ENCODE results near the gene GRIN3B.
A peak's percentile ranks its signal among the peaks of the same experiment; 100 is the strongest.

Gene GRIN3B

GRCh38 chr19:966485-967088, 33.6 kb upstream of the GRIN3B start:
- no peak for DNase-seq

DNA sequence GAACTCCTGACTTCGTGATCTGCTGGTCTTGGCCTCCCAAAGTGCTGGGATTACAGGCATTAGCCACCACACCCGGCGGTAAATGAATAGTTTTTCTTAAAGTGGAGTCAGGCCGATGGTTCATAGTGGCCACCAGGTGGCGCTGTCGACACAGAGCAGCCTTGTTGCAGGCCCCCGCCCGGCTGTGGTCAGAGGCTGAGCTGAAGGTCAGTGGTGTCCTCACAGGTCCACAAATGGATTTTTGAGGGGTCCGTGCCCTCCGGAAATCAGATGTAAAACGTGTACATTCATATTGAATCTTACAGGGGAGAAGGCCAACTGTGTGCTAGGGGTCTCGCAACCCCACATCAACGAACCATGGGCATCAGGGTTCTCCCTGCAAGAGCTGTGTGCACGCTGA, 29.5 kb upstream of the GRIN3B start:
- no peak for DNase-seq

DNA sequence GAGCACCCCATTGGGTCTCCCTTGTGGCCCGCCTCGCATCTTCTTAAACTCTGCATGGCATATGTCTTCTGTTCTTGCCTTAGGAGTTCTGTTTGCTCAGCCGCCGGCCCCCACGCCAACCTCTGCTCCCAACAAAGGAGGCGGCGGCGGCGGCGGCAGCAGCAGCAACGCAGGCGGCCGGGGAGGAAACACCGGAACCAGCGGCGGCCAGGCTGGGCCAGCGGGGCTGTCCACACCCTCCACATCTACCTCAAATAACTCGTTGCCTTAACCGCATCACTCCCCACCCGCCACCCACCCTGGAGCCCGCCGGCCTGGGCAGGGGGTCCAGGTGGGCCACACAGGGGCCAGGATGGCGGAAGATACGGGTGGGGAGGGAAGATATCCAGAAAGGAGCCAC, 28.4 kb upstream of the GRIN3B start:
- DNase-seq, result no peak

- no peak for DNase-seq
Observed at GRCh38 chr19:972281-972680, 27.9 kb upstream of the GRIN3B start.

DNA sequence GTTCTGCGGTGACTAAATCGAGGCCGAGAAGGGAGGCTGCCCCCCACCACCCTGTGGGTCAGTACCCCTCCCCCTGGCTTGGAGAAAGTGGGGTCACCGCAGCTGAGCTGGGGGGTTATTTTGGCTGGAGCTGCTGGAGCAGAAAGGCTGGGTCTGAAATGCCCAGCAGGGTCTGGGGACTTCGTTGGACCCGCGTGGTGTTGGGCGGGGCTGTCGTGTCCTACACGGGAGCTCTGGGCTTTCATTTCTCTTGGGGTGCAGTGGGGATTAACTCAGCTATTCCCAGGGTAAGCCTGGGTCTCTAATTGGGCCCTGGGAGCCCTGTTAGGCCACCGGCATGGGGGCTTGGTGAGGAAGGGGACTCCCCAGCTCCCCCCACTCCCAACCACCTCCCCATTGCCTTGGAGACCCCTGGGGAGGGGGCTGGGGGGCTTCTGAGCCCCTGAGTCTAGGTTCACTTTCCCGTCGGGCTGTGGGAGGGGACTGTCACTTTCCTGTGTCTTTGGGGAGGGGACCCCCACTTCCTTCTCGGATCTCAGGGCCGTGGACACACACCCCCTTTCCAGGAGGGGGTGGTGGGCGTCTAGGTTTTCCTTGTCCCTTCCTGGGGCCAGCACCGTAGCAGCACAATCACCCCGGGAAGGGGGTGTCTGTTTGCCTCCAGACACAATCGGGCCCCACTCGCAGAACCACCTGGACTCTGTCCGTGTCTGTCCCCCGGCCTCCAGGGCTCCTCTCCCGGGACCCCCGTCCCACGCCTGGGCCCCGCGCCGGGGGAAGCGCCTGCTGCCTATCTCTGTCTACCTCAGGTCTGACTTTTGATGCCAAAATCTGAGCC, 26.3 kb upstream of the GRIN3B start:
- no peak for DNase-seq

DNA sequence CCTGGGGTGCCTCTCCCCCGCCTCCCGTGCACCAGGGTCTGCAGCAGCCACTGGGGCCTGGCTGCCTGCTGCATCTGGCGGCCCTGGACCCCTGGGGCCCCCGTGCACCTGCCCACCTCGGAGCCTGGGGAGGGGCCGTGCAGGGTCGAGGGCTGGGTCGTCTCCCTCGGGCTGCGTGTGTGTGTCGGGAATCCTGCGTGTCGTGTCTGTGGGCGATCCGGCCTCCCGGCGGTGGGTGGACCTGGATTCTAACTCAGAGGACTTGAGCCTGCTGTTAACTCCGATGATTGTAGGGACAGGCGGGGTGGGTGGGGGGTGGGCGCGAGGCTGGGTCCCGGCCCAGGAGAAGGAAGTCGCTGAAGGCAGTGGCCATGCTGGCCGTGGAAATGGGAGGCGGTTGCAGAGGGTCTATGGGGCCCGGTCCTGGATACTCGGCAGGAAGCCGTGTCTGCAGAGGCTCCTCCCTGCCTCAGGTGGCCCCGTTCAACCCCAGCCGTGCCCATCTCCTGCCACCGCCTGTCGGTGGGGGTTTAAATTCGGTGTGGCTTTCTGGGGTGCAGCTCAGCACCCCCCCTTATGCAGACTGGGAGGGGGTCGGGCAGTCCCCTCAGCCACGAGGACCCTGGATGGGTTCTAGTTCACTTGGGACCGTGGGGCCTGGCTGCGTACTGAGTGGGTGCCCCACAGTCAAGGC, 25.5 kb upstream of the GRIN3B start:
- no peak for DNase-seq

- DNase-seq, result no peak
Observed at GRCh38 chr19:976476-976875, 23.7 kb upstream of the GRIN3B start.

- no peak for DNase-seq
Observed at GRCh38 chr19:977058-977464, 23.2 kb upstream of the GRIN3B start.

DNA sequence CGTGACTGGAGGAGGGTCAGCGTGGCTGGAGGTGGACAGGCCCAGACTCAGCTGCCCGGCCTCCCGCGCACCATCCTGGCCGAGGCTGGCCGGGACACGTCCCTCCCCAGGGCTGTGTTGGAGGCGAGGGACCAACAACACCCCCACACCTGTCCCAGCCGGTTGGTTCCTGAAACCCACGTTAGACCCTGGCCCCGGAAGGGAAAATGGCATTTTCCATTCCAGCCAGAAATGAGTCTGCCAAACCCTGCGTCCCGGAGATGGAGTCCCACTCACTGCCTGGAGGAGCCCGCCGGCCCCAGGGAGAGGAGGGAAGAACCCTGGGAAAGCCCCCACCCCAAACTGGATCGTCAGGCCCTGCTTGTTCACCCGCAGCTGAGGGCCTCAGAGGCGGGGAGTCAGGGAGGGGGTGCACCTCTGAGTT, 20.9 kb upstream of the GRIN3B start:
- DNase-seq, result no peak

DNA sequence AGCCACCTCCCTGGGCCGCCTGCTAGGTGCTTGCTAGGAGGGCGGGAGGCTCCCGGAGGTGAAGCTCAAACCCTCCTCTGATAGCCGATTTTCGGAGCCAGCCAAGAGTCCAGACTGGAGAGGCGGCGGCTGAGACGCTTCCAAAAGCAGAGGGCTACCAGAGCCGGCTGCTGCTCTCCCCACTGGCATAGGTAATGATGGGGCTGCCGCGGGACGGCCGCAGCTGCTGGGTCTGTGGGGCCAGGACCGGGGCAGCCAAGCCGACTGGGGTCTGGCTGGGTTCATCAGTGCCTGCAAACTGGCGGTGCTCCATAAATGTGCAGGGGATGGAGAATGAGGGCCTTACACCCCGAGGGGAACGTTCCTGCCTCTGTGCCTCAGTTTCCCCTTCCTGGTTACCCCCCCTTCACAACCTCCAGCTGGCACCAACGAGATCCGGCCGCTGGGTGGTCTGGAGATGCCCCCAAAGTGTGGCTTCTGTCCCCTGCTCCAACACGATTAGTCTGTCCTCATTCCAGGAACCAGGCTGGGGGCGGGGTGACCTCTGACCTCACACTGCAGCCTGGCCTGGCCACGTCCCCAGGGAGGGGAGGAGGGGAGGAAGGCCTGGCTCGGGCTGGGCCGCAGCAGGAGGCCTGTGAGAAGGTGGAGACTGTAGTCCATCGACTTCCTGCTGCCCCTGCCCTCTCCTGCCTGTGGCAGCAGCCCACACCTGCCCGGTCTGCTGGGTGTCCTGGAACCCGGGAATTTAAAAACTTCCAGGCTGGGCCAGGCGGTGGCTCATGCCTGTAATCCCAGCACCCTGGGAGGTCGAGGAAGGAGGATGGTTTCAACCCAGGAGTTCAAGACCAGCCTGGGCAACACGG, 19.9 kb upstream of the GRIN3B start:
- no peak for DNase-seq

GRCh38 chr19:982567-983170, 17.6 kb upstream of the GRIN3B start:
- peak; percentile 69 for DNase-seq

- peak; percentile 88 for DNase-seq
Observed at GRCh38 chr19:984165-984967, 15.9 kb upstream of the GRIN3B start, which contains the start of gene WDR18. TSS of gene WDR18 (plus strand) at chr19:984345. CDS start at chr19:984354, 9 bp downstream.

GRCh38 chr19:986083-986482, 14.1 kb upstream of the GRIN3B start:
- no peak for DNase-seq

DNA sequence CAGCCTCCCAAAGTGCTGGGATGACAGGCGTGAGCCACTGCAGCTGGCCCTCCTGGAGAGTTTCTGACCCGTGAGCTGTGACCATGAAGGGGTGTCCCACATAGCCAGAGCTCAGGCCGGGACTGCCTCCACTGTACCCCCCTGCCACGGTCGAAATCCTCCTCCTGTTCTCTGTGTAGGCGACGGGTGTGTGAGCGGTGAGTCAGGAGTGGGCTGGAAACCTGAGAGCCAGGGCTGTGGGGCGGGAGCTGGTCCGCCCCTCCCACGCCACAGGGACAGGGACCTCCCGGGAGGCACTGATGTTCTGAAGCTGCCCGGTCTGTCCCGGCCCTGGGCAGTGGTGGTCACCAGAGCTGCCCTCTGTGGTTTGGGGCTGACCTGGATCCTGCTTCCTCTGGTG, 12.1 kb upstream of the GRIN3B start:
- no peak for DNase-seq

DNA sequence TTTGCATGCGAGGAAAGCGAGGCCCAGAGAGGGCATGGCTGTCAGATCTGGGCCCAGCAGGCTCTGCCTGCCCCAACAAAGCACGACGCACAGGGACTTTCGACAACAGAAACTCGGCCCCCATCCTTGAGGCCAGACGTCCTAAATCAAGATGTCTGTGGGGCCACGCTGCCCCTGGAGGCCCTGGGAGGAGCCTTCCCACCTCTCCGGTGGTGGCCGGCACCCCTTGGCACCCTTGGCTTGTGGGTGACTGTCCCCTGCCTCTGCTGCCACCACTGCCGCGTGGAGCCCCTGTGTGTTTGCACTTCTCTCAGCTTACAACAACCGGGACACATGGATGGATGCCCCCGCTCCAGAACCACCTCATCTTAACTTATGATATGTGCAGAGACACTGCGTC, 11.7 kb upstream of the GRIN3B start:
- no peak for DNase-seq

GRCh38 chr19:989381-990081, 10.7 kb upstream of the GRIN3B start:
- DNase-seq, result no peak

DNA sequence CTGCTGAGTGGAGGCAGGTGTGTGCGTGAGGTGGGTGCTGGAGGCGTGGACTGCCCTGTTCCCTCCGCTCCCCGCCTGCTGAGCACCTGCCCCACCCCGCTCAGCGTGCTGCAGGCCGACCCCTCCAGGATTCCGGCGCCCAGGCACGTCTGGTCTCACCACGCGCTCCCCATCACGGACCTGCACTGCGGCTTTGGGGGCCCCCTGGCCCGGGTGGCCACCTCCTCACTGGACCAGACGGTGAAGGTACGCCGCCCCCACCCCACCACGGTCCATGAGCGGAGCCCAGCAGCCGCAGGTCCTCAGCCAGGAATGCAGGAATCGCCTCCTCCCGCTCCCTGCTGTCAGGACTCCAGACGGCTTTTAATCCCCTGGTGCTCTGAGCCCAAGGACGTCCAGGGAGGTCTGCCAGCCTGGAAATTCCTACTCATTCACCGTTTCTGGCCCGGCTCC, 10.1 kb upstream of the GRIN3B start:
- DNase-seq, result no peak

DNA sequence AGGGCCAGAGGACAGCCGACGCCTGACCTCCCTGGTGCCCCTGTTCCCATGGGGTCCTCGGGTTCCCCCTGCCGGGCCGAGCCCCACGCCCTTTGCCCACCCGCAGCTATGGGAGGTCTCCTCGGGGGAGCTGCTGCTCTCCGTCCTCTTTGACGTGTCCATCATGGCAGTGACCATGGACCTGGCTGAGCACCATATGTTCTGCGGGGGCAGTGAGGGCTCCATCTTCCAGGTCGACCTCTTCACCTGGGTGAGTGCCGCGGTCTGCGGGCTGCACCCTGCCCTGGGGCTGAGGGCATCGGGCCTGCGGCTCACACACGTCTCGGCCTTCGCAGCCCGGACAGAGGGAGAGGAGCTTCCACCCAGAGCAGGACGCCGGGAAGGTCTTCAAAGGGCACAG, 9.5 kb upstream of the GRIN3B start:
- no peak for DNase-seq

DNA sequence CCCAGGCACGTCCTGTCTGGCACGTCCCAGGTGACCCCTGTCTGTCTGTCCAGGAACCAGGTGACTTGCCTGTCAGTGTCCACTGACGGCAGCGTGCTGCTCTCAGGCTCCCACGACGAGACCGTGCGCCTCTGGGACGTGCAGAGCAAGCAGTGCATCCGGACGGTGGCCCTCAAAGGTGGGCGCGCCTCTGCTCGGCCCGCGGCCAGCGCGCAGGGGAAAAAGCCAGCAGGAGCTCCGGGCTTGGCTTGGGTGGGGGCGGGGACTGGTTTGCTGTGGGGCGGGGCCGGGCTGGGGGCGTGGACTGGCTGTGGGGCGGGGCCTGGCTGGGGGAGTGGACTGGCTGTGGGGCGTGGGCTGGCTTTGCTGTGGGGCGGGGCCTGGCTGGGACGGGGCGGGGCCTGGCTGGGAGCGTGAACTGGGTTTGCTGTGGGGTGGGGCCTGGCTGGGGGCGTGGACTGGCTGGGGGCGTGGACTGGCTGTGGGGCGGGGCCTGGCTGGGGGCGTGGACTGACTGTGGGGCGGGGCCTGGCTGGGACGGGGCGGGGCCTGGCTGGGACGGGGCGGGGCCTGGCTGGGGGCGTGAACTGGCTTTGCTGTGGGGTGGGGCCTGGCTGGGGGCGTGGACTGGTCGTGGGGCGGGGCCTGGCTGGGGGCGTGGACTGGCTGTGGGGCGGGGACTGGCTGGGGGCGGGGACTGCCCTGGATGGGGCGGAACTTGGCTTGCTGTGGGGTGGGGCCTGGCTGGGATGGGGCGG, 8.9 kb upstream of the GRIN3B start:
- peak; percentile 39 for DNase-seq

Data from CD4-positive, alpha-beta T cell treated with Interferon gamma for 1 hour (primary cell).